GM12878 (cell line): Measurements from ENCODE around the gene CATSPERD. TPM values are rescaled to one million over a fixed set of nuclear protein-coding genes. Genes with fewer than 3 reads are reported as not detected.

Experiments
- ATAC-seq: fragments of 200-7000 bp; cut with Tn5 transposase; 3 replicates; pipeline ENCODE4 v1.9.1; 2020; ENCODE audit warnings: mild to moderate bottlenecking, moderate library complexity
- BruUV-seq: library from RNA; stranded (reverse); fragments of 400-500 nt; replicated peaks from 2 replicates; lab custom pipeline; 2021; lab: Mats Ljungman, UMichigan
- CTCF ChIA-PET: fragments of 300-600 bp; sonication (Branson Sonifier 250); formaldehyde crosslinking; extraction: SDS; loops from one replicate; lab custom pipeline; 2021; ENCODE audit warnings: inconsistent platforms; lab: Yijun Ruan, JAX
- POLR2A ChIA-PET: fragments of 350-600 bp; formaldehyde crosslinking; extraction: SDS; loops from one replicate; lab custom pipeline; 2021; ENCODE audit warnings: inconsistent platforms; lab: Charles Lee
- RAD21 ChIA-PET: fragments of 300-600 bp; sonication (Branson Sonifier 250); formaldehyde crosslinking; loops from one replicate; lab custom pipeline; 2023; ENCODE audit warnings: antibody characterized with exemption; ENCODE audit not compliant: unreplicated experiment; lab: Charles Lee
- SMC1A ChIA-PET: fragments of 300-600 bp; sonication (Branson Sonifier 250); formaldehyde crosslinking; loops from one replicate; lab custom pipeline; 2023; ENCODE audit not compliant: unreplicated experiment, uncharacterized antibody; lab: Charles Lee
- DNase-seq: peaks from one replicate; pipeline ENCODE4 v3.0.0-alpha.2; 2011; ENCODE audit warnings: low read depth, low spot score
- FAIRE-seq: peaks from 3 replicates; lab custom pipeline; 2011; peaks lifted over from hg19 to GRCh38; lab: Jason Lieb, UNC
- H2AFZ ChIP-seq: 2 replicates; pipeline ENCODE4 v1.6.0; 2011; ENCODE audit warnings: low read depth, low read length, control low read depth; ENCODE audit not compliant: control insufficient read depth
- H3K27ac ChIP-seq: 2 replicates; pipeline ENCODE4 v1.5.1; 2011; ENCODE audit warnings: control low read depth; ENCODE audit not compliant: control insufficient read depth, insufficient read depth
- H3K27me3 ChIP-seq, 2 experiments: replicated peaks in 1 of 2; 2 replicates each; pipeline versions ENCODE4 v1.6.0 to v1.6.1; 2011; ENCODE audit warnings: low read length in 1 of 2; ENCODE audit not compliant: control insufficient read depth in 2 of 2, insufficient read depth in 2 of 2
- H3K36me3 ChIP-seq, 2 experiments: 2 replicates each; pipeline ENCODE4 v1.5.1; 2011; ENCODE audit warnings: low read length in 1 of 2; ENCODE audit not compliant: control insufficient read depth in 2 of 2, insufficient read depth in 2 of 2
- H3K4me1 ChIP-seq: 2 replicates; pipeline ENCODE4 v1.6.1; 2011; ENCODE audit warnings: mild to moderate bottlenecking, low read length, moderate library complexity, mixed read lengths; ENCODE audit not compliant: control insufficient read depth, insufficient read depth
- H3K4me2 ChIP-seq: 2 replicates; pipeline ENCODE4 v1.6.0; 2011; ENCODE audit warnings: control low read depth; ENCODE audit not compliant: control insufficient read depth, insufficient read depth
- H3K4me3 ChIP-seq: fragments of 200-600 bp; sonication (generic); 2 replicates; pipeline ENCODE4 v1.5.1; 2016
- H3K79me2 ChIP-seq: 2 replicates; pipeline ENCODE4 v1.6.0; 2011; ENCODE audit warnings: low read length; ENCODE audit not compliant: control insufficient read depth, insufficient read depth
- H3K9ac ChIP-seq: 2 replicates; pipeline ENCODE4 v1.8.0; 2011; ENCODE audit warnings: low read length, control low read depth, mixed read lengths; ENCODE audit not compliant: control insufficient read depth, insufficient read depth
- H3K9me3 ChIP-seq: replicated peaks from 3 replicates; pipeline ENCODE4 v1.5.1; 2011; ENCODE audit warnings: mild to moderate bottlenecking, low read length; ENCODE audit not compliant: control insufficient read depth, insufficient read depth
- H4K20me1 ChIP-seq: 2 replicates; pipeline ENCODE4 v1.6.0; 2011; ENCODE audit not compliant: control insufficient read depth, insufficient read depth
- ATF7 ChIP-seq: fragments of 450-650 bp; IDR thresholded peaks from 2 replicates; pipeline ENCODE4 v1.6.1; 2016; ENCODE audit warnings: low read depth, mild to moderate bottlenecking
- POLR2A ChIP-seq: IDR thresholded peaks from 2 replicates; pipeline ENCODE4 v1.6.1; 2011; ENCODE audit warnings: low read depth, mild to moderate bottlenecking, low read length
- POLR2AphosphoS2 ChIP-seq: IDR thresholded peaks from 2 replicates; pipeline ENCODE4 v1.6.1; 2011; ENCODE audit warnings: low read depth, mild to moderate bottlenecking, low read length, improper control_type of control experiment, moderate library complexity
- WGBS: methylation state at CpG from one replicate; pipeline ENCODE4 v1.1.6; 2016; ENCODE audit warnings: low lambda C conversion rate; ENCODE audit not compliant: insufficient replicate concordance, insufficient coverage; ENCODE audit errors: missing lambda C conversion rate; 5-methylcytosine and 5-hydroxymethylcytosine counted together
- in situ Hi-C: fragments of 300-500 bp; cut with MboI; formaldehyde crosslinking; loops from 9 replicates; pipeline ENCODE4 v1.14.3; 2018; ENCODE audit warnings: mixed read lengths
- intact Hi-C: fragments of 100-400 bp; cut with micrococcal nuclease; formaldehyde crosslinking; loops from one replicate; pipeline ENCODE4 v1.14.2; 2022; ENCODE audit not compliant: unreplicated experiment
- polyA plus RNA-seq, 11 experiments: library from polyadenylated mRNA; depleted of rRNA in 4 of 11; unstranded in 6 of 11; stranded (reverse) in 5 of 11; fragments of >200 nt; fragmentation: Nextera tagmentation in 4 of 11; fragmentation: Illumina TruSeq in 1 of 11; extraction: Ambion mirVana in 4 of 11; extraction: Trizol in 1 of 11; gene quantifications; 1 replicate in 1 of 11; 2 replicates in 10 of 11; pipeline versions ENCODE4 v1.2.1 to v1.2.3, GENCODE V29; 2011 to 2016; ENCODE audit warnings: inconsistent platforms in 2 of 11, missing spikeins in 2 of 11, low read depth in 1 of 11
- total RNA-seq, 4 experiments: library from RNA; depleted of rRNA in 3 of 4; stranded (reverse); fragments of >200 nt in 3 of 4; fragmentation: Illumina TruSeq in 1 of 4; extraction: Trizol in 1 of 4; gene quantifications; 2 replicates each; pipeline versions ENCODE4 v1.2.1 to v1.2.3, GENCODE V29; 2013 to 2021
- TF ChIP-seq, protein P1 (sequence below): fragments of 450-650 bp; IDR thresholded peaks from 2 replicates; pipeline ENCODE4 v1.6.1; 2016; ENCODE audit warnings: mild to moderate bottlenecking

Gene CATSPERD
- total and polyA plus RNA-seq, 10 of the 15 experiments (the other 5 are each of a cell fraction or from before 2014, with no cell fraction given), result 0.02 to 0.38 (median 0.11) TPM; not detected in 5

DNA sequence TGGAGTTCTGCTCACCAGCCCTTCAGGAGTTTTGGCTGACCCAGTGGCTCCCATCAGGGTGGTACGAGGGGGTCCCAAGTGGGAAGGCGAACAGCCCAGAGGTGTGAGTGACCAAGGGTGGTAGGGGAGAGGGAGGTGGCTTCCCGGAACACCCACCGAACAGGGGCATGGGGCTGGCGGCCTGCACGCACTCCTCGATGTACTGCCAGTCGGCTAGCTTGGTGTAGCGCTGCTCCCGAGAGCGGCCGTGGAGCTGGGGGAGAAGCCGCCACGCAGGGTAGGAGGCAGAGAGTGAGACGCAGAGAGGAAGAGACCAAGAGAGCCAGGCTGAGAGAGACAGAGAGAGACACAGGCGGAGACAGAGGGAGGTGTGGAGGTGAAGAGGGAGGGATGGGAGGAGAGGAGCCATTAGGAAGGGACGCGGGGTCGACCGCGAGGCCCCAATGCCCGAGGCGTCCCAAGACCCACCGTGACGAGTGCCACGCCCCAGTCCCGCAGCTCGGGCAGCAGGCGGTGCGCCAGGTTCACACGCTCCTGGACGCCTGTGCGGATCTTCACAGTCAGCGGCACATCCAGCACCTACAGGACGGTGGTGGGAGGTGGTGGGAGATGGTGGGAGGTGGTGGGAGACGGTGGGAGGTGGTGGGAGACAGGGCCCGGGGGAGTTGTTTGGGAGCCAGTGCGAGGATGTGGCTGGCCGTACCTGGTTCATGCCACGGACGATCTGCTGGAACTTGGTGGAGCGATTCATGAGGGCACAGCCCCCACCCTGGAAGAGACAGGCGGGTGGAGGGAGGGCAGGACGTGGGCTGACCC lies 66.4 kb downstream of the CATSPERD start:
- RAD21 ChIA-PET, result no interaction called here
- H3K27ac ChIP-seq, result no peak overlapping the region
- peaks cover 3% of the 10 kb centered on the region; the same call in 1 of the 2 replicates for H3K4me1 ChIP-seq
- SMC1A ChIA-PET, result no interaction called here
- ATAC-seq (no peak), FAIRE-seq (no peak), DNase-seq (no peak)
- 91% methylated on average over 40 of the region's 44 CpGs for WGBS
- H3K36me3 ChIP-seq, result peaks cover 4 to 30% of the 10 kb centered on the region in 2 experiments; a peak in 3 of 4 replicates
- H3K4me2 ChIP-seq, result no peak overlapping the region
- H3K27me3 ChIP-seq, result no peaks in the 10 kb centered on the region
- TF ChIP-seq POLR2A, result peak; percentile 11; the same call in 1 of the 2 replicates
- TF ChIP-seq, protein P1, sequence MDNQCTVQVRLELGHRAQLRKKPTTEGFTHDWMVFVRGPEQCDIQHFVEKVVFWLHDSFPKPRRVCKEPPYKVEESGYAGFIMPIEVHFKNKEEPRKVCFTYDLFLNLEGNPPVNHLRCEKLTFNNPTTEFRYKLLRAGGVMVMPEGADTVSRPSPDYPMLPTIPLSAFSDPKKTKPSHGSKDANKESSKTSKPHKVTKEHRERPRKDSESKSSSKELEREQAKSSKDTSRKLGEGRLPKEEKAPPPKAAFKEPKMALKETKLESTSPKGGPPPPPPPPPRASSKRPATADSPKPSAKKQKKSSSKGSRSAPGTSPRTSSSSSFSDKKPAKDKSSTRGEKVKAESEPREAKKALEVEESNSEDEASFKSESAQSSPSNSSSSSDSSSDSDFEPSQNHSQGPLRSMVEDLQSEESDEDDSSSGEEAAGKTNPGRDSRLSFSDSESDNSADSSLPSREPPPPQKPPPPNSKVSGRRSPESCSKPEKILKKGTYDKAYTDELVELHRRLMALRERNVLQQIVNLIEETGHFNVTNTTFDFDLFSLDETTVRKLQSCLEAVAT, result no peak
- CTCF ChIA-PET, result no interaction called here
- H3K79me2 ChIP-seq, result peaks cover 5% of the 10 kb centered on the region
- intact Hi-C loops, result no loop called here
- BruUV-seq, result no TSS peak
- POLR2A ChIA-PET, result no interaction called here
- no peak overlapping the region for H3K9ac ChIP-seq
- in situ Hi-C loops, result no loop called here
- H2AFZ ChIP-seq, result no peak overlapping the region
- no peak overlapping the region for H3K4me3 ChIP-seq
- no peaks in the 10 kb centered on the region for H4K20me1 ChIP-seq
- H3K9me3 ChIP-seq, result no peaks in the 10 kb centered on the region

DNA sequence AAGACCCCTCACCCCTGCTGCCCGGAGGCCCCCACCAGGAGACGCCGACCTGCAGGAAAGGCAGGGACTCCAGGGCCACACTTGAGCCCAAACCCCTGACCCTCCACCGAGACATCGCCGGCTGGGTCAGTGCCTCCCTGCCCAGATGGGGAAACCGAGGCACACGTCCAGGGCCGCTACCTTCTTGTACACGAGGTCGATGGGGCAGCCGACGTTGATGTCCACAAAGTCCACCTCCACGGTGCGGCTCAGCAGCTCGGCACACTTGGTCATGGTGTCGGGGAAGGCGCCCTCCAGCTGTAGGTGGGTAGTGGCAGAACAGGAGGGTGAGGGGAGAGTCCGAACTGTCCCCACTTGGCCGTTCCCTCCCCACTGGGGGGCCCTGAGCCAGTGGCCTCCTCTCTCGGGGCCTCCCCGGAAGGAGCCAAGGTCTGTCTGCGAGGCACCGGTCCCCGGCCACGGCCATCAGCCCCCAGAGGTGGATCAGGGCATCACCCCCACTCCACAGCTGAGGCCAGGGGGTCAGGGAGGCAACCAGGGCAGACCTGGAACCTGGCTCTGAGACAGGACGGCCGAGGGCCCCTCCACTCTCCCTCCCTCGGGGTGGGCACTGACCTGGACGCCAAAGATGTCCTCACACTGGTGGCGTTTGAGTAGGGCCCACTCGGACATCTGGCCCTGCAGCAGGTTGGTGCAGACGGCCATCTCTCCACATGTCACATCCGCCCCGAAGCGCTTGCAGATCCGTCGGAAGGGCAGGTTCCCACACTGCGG lies 67.2 kb downstream of the CATSPERD start:
- Histone ChIP-seq H3K79me2 (peaks cover 5% of the 10 kb centered on the region), H2AFZ (no peak overlapping the region), H3K4me3 (no peak overlapping the region), H3K4me2 (no peak overlapping the region), H4K20me1 (no peaks in the 10 kb centered on the region), H3K9ac (no peak overlapping the region), H3K4me1 (peaks cover 3% of the 10 kb centered on the region; the same call in 1 of the 2 replicates), H3K36me3 (peaks cover 4 to 30% of the 10 kb centered on the region in 2 experiments; a peak in 3 of 4 replicates), H3K9me3 (no peaks in the 10 kb centered on the region), H3K27me3 (no peaks in the 10 kb centered on the region), H3K27ac (no peak overlapping the region)
- no TSS peak for BruUV-seq
- RAD21 ChIA-PET, result no interaction called here
- TF ChIP-seq ATF7, result no peak
- 0 out of 2 replicates have a peak, but pooled peaks have one; percentile 32 for TF ChIP-seq POLR2AphosphoS2
- no peak for ATAC-seq
- 95% methylated on average over 39 of the region's 39 CpGs for WGBS
- intact Hi-C loops (no loop called here), in situ Hi-C loops (no loop called here)
- POLR2A ChIA-PET, result no interaction called here
- FAIRE-seq, result no peak
- CTCF ChIA-PET, result no interaction called here
- no peak for DNase-seq
- SMC1A ChIA-PET, result no interaction called here
